Stimulated activated CD8-positive, alpha-beta memory T cell treated with anti-CD3 and anti-CD28 coated beads, Interleukin-2, amount 100 ng/mL, for 1 hour (primary cell): ENCODE data around the gene PFKL.

Experiments used
- DNase-seq, 2 donors: peaks; one replicate each; pipeline ENCODE4 v3.0.0-alpha.2; 2020; ENCODE audit warnings: low read depth in 2 of 2

PFKL gene

DNA sequence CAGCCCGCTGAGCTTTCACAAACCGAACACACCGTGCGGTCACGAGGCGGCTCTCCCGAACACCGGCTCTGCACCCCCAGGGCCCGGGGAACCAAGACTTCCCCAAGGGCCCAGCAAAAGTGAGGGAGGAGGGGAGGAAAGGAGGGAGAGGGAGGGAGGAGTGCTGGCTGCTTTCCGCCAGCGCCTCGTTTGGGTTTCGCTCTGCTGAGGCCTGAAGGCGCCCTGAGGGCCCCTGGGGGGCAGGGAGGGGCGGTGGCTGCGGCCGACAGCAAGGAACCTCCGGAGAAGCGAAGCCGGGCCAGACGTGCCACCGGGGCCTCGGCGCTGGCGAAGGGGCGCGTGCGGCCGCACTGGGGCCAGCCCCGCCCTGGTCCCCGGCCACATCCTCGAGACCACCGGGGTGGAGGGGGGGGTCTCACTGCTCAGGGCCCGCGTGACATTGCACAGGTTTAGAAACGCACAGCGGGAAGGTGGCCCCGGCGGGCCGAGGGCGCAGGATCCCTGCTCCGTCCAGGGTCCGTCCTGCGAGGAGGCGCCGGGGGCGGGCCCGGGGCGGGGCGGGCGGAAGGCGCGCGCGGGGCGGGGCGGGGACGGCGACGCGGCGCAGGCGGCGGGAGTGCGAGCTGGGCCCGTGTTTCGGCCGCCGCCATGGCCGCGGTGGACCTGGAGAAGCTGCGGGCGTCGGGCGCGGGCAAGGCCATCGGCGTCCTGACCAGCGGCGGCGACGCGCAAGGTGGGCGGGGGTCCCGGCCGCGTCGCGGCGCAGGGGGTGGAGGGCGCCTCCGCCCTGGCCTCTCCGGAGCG is at the start of gene PFKL:
Gene PFKL (plus strand): TSS at position 596 of the 804 bp plus-strand sequence. CDS start 53 bp downstream, at position 649.
- peak; percentile 24 to 28 for DNase-seq

DNA sequence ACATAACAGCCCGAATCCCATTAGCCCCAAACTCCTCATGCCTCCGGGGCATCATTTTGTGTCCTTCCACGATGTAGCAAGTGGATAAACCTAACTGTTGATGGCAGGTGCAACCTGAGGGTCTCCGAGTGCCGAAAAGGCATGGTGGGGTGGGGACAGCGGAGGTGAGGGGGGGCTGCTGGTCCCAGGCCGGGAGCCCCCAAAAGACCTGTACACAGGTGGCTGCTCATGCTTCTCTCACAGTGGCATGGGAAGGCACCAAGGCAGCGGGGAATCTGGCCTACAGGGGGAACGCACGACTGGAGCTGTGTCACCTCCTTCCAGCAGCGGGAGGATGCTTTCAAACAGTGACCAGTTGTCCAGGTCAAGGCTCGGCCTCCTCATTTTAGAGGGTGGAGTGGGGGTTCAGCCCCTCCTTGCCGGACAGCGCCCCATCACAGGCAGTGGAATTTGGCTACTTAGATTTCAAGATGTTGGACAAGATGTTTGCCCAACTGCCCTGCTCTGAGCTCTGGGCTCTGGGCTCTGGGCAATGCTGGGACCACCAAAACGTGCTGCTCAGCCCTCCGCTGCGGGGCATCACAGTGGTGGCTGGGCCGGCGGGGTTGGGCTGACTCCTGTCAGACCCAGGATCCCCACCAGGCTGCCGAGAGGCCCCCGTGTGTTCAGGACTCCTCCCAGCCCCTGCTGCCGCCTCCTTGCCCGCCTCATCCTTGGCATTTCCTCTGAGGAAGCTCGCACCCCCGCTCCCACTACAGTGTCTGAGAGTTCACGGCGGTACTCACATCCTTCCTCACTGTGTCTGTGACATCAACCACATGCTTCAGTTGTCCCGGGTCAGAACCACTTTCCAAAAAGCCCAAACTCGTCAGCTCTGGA is 45.8 kb upstream of the PFKL start:
- no peak for DNase-seq

DNA sequence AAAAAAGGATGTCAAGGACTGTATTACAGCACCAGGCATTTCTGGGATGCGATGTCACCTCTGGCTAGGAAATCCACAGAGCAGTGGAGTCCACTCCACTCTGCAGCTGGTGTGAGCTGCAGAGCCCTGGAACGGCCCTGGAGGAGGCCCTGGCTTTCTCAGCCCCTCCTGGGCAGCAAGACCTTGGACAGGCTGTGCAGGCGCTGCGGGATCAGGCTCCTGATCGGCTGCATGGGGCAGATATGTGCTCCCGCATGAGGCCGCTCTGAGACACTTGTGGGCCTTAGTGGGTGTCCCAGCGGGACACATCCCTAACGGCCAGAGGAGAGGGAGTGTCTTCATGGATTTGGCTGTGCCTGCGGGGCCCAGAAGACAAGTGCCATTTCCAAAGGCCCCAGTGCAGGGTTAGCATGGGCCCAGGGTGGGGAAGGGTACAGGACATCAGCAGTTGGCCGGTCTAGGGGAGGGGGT is 44.3 kb upstream of the PFKL start:
- no peak for DNase-seq

DNA sequence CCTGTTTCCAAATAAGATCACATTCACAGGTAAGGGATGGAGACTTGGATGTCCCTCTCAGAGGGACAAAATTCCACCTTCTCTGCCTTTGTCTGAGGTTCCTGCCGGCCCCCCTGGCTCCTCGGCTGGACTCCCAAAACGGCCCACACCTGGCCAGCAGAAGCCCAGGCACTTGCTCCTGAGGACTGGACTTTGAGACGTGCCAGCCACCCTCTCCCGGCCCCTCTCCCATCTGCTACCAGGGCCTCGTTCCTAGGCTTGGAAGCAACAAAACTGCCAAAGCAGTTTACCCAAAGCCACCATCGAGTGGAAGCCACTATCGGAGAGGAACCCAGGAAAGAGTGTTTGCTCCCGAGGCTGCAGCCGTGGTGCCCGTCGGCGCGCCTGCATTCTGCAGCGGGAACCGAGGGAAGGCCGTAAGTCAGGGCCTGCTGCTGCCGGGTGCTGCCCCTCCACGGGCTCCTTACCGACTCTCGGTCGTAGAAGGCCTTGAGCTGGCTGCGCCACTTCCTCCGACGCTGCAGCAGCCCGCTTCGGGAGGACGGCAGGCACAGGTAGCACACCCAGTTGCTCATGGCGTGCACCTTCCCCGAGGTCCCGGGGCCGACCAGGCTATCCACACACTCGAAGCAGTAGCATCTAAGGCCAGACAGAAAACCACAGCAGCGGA is 41.7 kb upstream of the PFKL start:
- DNase-seq, result no peak

DNA sequence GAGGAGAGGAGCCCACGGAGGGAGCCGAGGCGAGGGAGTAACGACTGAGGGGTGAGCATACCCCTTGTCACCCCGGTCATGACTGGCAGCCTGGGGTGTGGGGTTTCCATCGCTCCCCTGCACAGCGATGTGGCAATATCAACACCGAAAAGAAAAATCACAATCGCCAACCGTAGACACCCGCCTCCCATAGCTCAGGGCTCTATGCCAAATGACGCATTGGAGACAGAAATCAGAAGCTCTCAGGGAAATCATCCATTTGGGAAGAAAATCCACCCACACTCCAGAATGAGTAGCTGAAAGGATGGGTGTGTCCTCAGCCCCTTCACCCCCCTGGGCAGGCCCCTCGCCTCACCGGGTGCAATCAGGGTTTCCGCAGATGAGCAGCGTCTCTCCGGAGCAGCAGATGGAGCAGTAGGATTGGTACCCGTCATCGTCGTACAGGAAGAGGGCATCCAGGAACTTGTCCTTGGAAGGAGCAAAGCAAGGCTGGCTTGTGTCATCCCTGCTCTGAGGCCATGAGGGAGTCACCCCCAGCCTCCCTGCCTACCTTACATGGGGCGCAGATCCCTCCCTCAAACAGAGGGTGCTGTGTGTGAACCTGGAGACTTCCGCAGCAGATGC is 40.7 kb upstream of the PFKL start:
- no peak for DNase-seq

DNA sequence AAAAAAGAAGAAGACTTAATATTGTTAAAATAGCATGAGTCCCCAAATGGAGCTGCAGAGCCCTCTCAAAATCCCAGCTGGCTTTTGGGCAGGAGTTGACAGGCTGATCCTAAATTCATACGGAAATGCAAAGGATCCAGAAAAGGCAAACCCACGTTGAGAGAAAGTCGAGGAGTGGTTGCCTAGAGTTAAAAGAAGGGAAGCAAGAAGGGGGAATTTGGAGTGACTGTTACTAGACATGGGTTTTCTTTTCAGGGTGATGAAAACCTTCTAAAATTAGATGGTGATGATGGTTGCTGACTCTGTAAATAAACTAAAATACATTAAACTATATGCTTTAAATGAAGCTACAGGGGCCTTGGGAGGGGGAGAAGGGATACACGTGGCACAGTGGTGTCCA is 39.8 kb upstream of the PFKL start:
- no peak for DNase-seq

DNA sequence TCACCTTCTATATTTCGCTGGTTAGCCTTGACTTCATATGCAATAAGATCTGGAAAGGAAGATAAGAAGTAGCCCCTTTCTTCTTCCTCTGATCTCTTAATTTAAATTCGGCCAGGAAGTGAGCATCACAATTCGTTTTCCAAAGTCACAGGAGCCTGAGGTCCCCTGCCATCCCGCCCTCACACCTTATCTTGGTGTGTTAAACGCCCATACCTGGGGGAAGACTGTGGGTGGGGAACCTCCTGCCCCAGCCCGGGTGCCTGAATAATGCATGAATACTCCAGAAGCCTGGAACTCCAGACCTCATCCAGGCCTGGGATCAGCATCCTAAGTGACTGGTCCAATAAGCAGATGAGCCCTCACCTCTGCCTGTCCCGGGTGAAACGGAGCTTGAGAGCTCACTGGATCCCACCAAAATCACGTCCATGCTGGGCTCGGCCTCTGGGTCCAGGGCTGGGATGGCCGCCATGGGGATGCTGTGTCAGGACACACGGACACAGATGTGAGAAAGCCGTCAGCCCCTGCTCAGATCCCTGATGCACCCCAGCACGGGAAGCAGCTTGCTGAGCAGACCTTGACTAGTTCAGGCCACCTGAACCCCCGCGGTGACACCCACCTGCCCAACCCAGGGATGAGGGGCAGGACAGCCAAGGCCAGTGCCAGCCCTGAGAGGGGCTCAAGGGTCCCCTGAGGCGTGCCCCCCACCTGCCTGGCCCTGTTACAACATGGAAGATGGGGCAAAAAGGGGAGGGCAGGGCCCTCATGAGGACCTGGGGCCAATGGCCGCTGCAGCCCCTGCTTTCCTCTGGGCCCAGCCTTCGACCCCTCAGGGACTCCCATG is 38.8 kb upstream of the PFKL start:
- no peak for DNase-seq

DNA sequence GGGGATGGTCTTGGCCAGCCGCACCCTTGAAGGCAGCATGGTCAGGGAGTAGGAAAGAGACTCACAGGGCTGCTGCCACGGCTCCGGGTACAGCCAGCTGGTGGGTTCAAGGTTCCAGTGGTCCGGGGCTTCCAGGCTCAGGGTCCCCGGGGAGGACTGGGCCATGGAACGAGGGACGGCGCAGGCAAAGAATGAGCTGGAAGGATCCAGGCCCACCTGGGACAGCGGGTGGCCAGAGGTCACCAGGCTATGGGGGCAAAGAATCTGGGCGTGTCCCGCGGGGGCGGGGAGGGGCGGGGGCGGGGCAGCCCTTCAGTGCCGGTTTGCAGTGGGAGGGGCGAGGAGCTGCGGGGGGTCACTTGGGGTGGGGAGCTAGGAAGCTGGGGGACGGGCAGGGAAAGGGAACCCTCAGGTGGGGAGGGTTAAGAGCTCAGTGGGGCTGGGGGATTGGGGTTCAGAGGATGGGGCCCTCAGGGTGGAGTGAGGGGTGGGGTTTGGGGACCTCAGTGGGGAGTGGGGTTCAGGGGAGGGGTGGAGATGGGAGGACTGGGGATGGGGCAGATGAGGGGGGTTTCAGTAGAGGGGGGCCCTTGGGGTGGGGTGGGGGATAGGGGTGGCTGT is 38.1 kb upstream of the PFKL start, which contains the start of gene DNMT3L:
Gene DNMT3L (minus strand): TSS at position 223 of the 621 bp plus-strand sequence. CDS start 638 bp downstream, outside the sequence.
- DNase-seq, result no peak

DNA sequence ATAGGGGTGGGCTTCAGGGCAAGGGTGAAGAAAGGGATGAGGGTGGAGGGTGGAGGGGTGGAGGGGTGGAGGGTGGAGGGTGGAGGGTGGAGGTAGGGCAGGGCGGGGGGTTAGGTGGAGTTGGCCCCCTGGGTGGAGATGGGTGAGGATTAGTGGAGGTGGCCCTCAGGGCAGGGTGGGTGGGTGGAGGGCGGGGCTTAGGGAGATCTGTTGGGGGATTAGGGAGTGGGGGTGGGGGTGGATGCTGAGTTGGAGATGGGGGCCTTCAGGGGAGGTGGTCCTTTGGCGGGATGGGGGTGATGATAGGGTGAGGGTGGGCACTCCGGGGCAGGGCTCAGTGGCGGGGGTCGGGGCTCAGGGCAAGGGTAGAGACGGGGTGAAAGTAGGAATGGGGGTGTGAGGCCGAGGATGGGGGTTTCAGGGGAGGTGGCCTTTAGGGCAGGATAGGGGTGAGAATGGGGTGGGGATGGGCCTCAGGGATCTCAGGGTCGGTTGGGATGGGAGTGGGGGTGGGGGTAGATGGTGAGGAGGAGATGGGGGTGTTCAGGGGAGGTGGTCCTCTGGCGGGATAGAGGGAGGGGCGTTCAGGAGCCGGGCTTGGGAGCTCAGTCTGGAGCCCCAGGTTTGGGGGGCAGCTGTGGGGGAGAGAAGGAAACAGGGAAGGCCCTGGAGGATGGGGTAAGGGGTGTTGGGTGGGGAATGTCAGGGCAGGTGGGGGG is 37.4 kb upstream of the PFKL start:
- no peak for DNase-seq

DNA sequence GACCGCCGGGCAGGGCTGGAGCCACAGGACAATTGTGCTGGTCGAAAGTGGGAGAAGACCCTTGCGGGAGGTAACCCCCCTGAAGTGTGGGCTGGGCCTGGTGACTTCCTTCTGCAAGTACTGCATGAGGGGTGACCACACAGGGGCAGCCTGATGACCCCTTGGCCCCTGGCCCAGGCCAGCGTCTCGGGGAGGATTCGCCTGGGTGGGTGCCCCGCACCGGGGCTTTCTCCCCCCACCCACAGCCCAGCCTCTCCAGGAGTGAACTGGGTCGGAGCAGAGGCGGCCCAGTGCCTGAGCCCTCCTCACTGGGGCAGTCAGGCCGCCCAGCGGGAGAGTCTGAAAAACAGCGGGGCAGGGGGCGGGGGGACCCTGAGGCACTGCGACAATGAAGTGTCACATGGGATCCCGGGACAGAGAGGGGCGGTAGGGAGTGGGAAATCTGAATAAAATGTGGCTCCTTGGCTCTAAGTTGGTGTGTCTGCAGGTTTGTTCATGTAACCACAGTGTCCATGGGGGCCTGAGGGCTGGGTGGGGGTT is 36.6 kb upstream of the PFKL start:
- DNase-seq, result no peak

DNA sequence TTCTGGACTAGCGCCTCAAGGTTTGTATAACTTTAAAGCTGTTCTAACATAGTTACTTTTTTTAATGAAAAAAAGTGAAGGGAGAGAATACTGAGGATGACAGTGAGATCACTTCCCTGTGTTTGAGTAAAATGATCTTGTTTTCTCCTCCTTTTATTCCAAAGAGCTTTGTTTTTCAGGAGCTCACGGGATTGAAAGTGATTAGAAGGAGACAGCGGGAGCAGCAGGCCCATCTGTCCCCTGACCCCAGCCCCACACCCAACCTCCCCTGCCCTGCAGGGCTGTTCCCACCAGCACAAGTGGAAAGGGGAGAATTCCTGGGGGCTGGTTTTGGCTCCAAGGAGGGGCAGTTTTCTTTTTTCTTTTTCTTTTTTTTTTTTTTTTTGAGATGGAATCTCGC is 36.1 kb upstream of the PFKL start:
- DNase-seq, result no peak

DNA sequence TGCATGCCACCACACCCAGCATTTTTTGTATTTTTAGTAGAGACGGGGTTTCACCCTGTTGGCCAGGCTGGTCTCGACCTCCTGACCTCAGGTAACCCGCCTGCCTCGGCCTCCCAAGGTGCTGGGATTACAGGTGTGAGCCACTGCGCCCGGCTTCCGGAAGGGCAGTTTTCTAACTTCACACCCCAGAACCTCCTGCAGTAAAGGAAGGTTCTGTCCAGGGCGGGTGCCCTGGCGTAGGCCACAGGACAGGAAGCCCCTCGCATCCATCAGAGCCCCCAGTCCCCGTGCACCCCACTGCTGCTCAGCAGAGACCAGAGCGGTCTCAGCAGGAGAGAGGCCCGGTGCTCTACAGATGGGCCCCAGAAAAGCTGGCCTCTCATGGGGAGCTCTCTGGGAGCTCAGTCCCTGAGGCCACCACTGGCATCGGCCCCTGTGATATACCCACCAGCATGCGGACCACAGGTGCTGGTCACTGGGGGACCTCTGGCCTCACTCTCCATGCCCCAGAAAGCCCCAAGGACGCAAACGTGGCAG is 34.1 kb upstream of the PFKL start:
- no peak for DNase-seq

DNA sequence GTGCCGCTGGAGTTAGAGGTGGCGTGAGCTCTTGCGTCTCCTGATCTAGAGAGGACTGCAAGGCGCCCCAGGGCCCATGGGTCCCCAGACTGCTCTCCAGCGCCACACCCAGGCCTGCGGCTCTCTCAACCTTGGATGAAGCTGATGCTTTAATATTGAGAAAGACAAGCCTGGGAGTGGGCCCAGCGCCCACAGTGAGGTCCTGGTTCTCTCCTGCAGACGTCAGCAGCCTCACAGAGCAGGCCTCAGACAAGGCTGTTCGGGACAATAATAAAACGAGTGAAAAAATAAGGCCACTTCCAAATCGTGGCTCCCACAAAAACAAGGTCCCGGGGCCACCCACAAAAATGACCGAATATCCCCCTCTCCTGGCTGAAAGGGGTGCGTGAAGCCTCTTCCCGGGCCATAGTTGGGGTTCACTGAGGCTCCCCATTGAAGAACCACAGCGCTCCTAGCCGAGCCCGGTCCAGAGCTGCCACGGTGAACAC is 32.2 kb upstream of the PFKL start:
- no peak for DNase-seq

DNA sequence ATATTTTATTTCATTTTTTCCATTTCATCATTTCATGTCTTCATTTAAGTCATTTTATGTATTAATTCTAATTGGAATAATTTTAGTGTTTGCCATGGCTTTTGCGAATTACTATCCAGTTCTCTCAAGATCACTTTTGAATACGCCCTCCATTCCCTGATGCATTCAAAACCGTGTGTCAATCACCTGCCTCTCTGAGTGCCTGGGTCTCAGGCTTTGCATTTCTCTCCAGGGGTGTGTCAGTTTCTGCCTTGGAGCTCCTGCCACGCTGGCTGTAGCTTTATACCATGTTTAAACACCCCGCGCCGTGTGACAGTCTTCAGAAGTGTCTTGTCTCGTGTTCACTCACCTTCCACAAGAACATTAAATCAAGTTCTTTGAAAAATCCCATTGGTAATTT is 30.8 kb upstream of the PFKL start:
- DNase-seq, result no peak

DNA sequence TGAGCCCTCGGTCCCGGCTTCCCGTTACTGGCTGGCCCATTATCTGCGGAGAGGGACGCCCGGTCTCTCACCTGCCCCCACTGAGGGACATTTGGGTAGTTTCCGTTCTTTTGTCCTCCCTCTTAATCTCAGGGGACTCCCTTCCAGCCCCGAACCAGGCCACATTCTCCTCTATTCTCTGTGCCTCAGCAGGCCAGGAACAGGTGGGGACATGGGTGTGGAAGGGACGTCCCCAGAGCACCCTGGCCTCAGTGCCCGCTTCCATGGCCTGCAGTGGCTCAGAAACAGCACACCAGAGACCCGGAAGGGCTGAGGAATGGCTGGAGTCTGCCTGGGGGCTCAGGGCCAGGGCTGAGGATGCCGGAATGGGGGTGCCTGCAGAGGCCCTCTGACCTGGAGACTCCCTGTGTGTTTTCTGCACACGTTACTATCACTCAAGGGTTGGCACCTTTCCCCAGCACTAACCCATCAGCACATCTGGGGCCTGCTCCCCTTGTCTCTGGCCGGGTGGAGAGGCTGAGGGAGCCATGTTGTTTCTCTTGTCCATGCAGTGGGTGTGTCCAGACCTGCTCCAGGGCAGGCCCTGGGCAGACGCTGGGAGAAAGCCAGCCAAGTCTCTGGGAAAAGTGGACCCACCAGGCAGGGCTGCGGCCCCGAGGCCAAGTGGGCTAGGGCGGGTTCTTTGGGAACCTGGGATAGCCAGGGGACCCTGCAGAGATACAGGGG is 28.1 kb upstream of the PFKL start:
- DNase-seq, result no peak

DNA sequence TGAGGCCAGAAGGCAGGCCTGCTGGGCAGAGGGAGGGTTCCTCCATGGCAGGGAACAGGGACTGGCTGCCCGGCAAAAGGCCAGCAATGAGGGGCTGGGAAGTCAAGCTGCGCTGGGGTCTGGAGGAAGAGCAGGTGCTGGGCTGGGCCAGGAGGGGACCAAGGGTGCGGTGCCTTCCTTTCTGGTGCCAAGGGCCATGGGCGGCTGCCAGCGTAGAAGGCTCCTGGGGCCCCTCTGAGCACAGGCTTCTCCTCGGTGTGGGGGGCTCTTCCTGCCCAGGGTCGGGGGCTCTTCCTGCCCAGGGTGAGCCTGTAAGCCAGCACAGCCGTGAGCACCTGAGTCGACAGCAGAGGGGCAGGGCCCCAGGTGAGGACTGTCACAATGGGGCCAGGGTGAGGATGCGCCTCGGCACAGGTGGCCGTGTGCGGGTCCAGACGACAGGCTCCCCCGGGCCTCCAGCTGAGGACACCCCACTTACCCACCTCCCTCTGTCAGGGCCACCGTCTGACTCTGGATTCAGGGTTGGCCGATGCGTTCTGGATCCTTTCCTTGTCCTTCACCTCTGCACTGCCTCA is 27.5 kb upstream of the PFKL start:
- no peak for DNase-seq

DNA sequence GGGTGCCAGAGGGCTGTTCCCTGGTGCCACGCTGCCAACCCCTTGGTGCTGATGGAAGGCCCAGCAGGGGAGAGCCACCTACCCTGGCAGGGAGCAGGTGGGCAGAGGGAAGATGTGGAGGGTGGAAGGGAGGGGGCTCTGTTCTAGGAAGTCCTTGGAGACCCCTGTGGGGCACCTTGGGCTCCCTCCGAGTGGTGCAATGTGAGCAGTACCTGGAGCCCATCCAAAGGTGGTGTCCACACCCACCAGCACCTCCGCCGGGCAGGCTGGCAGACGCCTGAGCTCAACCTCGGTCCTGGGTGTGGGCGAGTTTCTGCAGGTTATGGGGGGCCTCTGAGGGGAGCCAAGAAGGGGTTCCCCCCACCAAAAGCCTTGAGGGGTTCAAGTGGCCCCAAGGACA is 26.8 kb upstream of the PFKL start:
- DNase-seq, result no peak

DNA sequence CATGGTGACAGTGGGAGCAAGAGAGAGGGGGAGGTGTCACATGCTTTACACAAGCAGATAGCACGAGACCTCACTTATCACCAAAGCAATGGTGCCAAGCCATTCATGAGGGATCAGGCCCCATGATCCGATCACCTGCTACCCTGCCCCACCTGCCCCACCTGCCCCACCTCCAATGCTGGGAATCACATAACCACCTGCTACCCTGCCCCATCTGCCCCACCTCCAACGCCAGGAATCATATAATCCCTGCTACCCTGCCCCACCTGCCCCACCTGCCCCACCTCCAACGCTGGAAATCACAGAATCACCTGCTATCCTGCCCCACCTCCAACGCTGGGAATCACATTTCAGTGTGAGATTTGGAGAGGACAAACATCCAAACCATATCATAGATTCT is 24.8 kb upstream of the PFKL start:
- no peak for DNase-seq
